Panc1 (cell line): ENCODE results near the gene HMGCLL1.

ENCODE experiments used
- POLR2AphosphoS5 ChIP-seq: IDR thresholded peaks from 2 replicates; pipeline ENCODE4 v1.6.1; 2012; ENCODE audit warnings: mild to moderate bottlenecking, low read depth, low read length, moderate library complexity
- SIN3A ChIP-seq: IDR thresholded peaks from 2 replicates; pipeline ENCODE4 v1.6.1; 2012; ENCODE audit warnings: low read depth, mild to moderate bottlenecking, low read length, moderate library complexity, borderline replicate concordance; ENCODE audit not compliant: insufficient read depth
- TCF7L2 ChIP-seq: IDR thresholded peaks from 2 replicates; pipeline ENCODE4 v1.6.1; 2011; ENCODE audit warnings: mild to moderate bottlenecking, low read depth, low read length, inconsistent platforms
- TF ChIP-seq, protein P1 (sequence below): fragments of 450-650 bp; IDR thresholded peaks from 2 replicates; pipeline ENCODE4 v1.5.1; 2017; ENCODE audit warnings: mild to moderate bottlenecking
- TF ChIP-seq, protein P2 (sequence below), 2 experiments: IDR thresholded peaks; 2 replicates each; pipeline ENCODE4 v1.6.1; 2011 to 2012; ENCODE audit warnings: low read depth in 2 of 2, control low read depth in 1 of 2, low read length in 1 of 2, mild to moderate bottlenecking in 1 of 2, moderate library complexity in 1 of 2; ENCODE audit not compliant: insufficient read depth in 1 of 2

DNA sequence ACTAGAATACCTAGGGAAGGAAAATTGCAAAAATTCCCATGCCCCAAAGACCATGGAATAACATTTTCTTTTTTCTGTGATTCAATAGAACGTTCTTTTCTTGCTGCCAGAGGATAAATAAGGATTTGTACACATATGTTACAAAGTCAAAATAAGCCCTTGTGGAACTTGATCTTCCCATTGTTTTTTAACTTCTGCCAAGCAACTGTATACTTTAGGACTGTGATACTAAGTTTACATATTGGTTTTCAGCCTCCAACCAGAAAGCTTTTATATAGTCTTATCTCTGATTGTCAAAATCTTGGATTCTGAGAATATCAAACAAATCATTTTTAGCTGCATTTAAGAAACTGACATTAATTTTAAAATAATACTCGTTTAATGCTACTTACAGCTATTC lies 84.6 kb downstream of the HMGCLL1 start:
- TF ChIP-seq, protein P1, sequence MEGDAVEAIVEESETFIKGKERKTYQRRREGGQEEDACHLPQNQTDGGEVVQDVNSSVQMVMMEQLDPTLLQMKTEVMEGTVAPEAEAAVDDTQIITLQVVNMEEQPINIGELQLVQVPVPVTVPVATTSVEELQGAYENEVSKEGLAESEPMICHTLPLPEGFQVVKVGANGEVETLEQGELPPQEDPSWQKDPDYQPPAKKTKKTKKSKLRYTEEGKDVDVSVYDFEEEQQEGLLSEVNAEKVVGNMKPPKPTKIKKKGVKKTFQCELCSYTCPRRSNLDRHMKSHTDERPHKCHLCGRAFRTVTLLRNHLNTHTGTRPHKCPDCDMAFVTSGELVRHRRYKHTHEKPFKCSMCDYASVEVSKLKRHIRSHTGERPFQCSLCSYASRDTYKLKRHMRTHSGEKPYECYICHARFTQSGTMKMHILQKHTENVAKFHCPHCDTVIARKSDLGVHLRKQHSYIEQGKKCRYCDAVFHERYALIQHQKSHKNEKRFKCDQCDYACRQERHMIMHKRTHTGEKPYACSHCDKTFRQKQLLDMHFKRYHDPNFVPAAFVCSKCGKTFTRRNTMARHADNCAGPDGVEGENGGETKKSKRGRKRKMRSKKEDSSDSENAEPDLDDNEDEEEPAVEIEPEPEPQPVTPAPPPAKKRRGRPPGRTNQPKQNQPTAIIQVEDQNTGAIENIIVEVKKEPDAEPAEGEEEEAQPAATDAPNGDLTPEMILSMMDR = no peak
- TF ChIP-seq POLR2AphosphoS5 = no peak
- no peak for TF ChIP-seq SIN3A
- TF ChIP-seq, protein P2, sequence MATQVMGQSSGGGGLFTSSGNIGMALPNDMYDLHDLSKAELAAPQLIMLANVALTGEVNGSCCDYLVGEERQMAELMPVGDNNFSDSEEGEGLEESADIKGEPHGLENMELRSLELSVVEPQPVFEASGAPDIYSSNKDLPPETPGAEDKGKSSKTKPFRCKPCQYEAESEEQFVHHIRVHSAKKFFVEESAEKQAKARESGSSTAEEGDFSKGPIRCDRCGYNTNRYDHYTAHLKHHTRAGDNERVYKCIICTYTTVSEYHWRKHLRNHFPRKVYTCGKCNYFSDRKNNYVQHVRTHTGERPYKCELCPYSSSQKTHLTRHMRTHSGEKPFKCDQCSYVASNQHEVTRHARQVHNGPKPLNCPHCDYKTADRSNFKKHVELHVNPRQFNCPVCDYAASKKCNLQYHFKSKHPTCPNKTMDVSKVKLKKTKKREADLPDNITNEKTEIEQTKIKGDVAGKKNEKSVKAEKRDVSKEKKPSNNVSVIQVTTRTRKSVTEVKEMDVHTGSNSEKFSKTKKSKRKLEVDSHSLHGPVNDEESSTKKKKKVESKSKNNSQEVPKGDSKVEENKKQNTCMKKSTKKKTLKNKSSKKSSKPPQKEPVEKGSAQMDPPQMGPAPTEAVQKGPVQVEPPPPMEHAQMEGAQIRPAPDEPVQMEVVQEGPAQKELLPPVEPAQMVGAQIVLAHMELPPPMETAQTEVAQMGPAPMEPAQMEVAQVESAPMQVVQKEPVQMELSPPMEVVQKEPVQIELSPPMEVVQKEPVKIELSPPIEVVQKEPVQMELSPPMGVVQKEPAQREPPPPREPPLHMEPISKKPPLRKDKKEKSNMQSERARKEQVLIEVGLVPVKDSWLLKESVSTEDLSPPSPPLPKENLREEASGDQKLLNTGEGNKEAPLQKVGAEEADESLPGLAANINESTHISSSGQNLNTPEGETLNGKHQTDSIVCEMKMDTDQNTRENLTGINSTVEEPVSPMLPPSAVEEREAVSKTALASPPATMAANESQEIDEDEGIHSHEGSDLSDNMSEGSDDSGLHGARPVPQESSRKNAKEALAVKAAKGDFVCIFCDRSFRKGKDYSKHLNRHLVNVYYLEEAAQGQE (IDR thresholded peaks at IDR 0.05; ENCODE audit: insufficient read depth in 1 of 2, low read depth in 2 of 2, low read length in 1 of 2) = no peak
- TF ChIP-seq TCF7L2 = no peak
